Measurements from ENCODE around the gene TMEM59.

TMEM59 gene

DNA sequence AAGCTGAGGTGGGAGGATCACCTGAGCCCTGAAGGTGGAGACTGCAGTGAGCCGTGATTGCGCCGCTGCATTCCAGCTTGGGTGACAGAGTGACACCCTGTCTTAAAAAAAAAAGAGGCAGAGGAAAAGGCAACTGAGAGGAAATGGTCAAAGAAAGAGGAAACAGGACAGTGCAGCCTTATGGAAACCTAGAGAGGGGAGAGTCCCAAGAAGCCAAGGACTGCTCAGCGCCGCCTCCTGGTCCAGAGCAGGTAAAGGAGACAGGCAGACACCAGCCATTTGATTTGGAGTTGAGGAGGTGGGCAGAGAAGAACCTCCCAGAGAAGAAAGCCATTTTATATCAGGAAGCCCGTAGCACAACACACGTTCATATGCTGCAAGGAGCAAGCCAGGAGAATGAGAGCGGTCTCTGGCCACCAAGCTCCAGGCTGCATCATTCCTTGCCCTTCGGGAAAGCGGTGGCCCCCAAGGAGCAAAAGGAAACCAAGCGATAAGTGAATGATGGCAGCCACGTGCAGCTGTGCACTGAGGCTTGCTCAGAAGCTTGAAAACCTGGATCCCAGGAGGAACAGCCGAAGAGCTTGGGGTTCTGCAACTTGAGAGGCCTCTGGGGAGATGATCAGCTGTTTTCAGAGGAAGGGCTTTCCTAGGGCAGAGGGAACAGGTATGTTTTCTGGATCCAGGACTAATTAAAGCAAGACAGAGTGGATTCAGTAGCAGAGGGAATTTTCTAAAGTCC, 73.1 kb downstream of the TMEM59 start:
- DNase-seq: no peak

Data from stimulated activated naive CD4-positive, alpha-beta T cell treated with Interleukin-2 at 50 U/mL for 16 hours (primary cell).